Sigmoid colon (tissue), 4 donors: ENCODE measurements around the gene NKD2.

Experiments used
- CTCF ChIP-seq, 4 experiments: fragments of 450-650 bp in 3 of 4; fragments of 200-600 bp in 1 of 4; IDR thresholded peaks; one replicate each; pipeline ENCODE4 v1.5.1; 2016 to 2019; ENCODE audit warnings: antibody characterized with exemption in 4 of 4, mild to moderate bottlenecking in 3 of 4, moderate library complexity in 2 of 4
- EP300 ChIP-seq, 4 donors: sonication (generic); formaldehyde crosslinking; IDR thresholded peaks; one replicate each; pipeline ENCODE4 v1.6.1; 2017; ENCODE audit warnings: antibody characterized with exemption in 4 of 4

- no peak for TF ChIP-seq EP300 (IDR thresholded peaks at IDR 0.05)
- no peak for TF ChIP-seq CTCF (IDR thresholded peaks at IDR 0.05)
Measured at GRCh38 chr5:1065143-1065750, 56.6 kb downstream of the NKD2 start.
